ENCODE results near the gene SLC25A15.

DNA sequence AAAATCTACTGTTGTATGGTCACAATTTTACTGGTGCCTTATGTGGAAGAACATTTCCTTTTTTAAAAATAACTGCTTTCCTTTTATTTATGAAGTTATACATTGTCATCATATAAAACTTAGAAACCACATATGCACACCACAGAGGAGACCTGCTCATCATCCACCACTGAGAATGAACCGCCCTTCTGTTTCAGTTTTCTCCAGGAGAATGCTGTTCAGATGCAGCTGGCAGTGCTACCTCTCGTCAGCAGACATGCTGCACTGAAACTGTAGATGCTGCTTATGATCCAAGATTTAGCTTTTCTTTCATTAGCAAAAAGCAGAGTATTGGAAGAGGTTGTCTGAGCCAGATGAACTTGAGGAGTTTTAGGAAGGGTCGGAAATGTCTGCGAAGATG lies 10.1 kb downstream of the SLC25A15 start:
- TF ChIP-seq, protein P1, sequence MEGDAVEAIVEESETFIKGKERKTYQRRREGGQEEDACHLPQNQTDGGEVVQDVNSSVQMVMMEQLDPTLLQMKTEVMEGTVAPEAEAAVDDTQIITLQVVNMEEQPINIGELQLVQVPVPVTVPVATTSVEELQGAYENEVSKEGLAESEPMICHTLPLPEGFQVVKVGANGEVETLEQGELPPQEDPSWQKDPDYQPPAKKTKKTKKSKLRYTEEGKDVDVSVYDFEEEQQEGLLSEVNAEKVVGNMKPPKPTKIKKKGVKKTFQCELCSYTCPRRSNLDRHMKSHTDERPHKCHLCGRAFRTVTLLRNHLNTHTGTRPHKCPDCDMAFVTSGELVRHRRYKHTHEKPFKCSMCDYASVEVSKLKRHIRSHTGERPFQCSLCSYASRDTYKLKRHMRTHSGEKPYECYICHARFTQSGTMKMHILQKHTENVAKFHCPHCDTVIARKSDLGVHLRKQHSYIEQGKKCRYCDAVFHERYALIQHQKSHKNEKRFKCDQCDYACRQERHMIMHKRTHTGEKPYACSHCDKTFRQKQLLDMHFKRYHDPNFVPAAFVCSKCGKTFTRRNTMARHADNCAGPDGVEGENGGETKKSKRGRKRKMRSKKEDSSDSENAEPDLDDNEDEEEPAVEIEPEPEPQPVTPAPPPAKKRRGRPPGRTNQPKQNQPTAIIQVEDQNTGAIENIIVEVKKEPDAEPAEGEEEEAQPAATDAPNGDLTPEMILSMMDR (IDR thresholded peaks at IDR 0.05), result no peak
- TF ChIP-seq, protein P2, sequence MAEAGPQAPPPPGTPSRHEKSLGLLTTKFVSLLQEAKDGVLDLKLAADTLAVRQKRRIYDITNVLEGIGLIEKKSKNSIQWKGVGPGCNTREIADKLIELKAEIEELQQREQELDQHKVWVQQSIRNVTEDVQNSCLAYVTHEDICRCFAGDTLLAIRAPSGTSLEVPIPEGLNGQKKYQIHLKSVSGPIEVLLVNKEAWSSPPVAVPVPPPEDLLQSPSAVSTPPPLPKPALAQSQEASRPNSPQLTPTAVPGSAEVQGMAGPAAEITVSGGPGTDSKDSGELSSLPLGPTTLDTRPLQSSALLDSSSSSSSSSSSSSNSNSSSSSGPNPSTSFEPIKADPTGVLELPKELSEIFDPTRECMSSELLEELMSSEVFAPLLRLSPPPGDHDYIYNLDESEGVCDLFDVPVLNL (CRISPR knock-in tag; IDR thresholded peaks at IDR 0.05; ENCODE audit: borderline replicate concordance, low read depth), result no peak
- TF ChIP-seq GABPB1 (CRISPR knock-in tag; IDR thresholded peaks at IDR 0.05) (no peak), FOXK1 (CRISPR knock-in tag; IDR thresholded peaks at IDR 0.05) (no peak), TP53 (CRISPR knock-in tag; IDR thresholded peaks at IDR 0.05) (no peak), ETV6 (CRISPR knock-in tag; IDR thresholded peaks at IDR 0.05) (no peak), FOXP1 (CRISPR knock-in tag; IDR thresholded peaks at IDR 0.05; ENCODE audit: borderline replicate concordance) (no peak)
- TF ChIP-seq, protein P3, sequence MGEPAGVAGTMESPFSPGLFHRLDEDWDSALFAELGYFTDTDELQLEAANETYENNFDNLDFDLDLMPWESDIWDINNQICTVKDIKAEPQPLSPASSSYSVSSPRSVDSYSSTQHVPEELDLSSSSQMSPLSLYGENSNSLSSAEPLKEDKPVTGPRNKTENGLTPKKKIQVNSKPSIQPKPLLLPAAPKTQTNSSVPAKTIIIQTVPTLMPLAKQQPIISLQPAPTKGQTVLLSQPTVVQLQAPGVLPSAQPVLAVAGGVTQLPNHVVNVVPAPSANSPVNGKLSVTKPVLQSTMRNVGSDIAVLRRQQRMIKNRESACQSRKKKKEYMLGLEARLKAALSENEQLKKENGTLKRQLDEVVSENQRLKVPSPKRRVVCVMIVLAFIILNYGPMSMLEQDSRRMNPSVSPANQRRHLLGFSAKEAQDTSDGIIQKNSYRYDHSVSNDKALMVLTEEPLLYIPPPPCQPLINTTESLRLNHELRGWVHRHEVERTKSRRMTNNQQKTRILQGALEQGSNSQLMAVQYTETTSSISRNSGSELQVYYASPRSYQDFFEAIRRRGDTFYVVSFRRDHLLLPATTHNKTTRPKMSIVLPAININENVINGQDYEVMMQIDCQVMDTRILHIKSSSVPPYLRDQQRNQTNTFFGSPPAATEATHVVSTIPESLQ (CRISPR knock-in tag; IDR thresholded peaks at IDR 0.05), result no peak
- TF ChIP-seq, protein P4, sequence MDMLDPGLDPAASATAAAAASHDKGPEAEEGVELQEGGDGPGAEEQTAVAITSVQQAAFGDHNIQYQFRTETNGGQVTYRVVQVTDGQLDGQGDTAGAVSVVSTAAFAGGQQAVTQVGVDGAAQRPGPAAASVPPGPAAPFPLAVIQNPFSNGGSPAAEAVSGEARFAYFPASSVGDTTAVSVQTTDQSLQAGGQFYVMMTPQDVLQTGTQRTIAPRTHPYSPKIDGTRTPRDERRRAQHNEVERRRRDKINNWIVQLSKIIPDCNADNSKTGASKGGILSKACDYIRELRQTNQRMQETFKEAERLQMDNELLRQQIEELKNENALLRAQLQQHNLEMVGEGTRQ (CRISPR knock-in tag; IDR thresholded peaks at IDR 0.05), result no peak

Data from WTC11 (cell line).